Measurements from ENCODE around the gene ZBTB2.
"Not testable (repeated sequence)": the region's sequence is repeated elsewhere in the genome, so short reads cannot be mapped to it uniquely, and the experiment has no call there.

Gene ZBTB2

GRCh38 chr6:151372164-151372563, 19.2 kb downstream of the ZBTB2 start:
- DNase-seq (ENCODE audit: low read depth in 2 of 2), result peak in 1 of 2 donors; percentile 18

- DNase-seq (ENCODE audit: low read depth in 2 of 2), result no peak
Observed at GRCh38 chr6:151370509-151371078, 20.8 kb downstream of the ZBTB2 start.

- DNase-seq (ENCODE audit: low read depth in 2 of 2), result no peak
Observed at GRCh38 chr6:151365233-151365632, 26.1 kb downstream of the ZBTB2 start.

DNA sequence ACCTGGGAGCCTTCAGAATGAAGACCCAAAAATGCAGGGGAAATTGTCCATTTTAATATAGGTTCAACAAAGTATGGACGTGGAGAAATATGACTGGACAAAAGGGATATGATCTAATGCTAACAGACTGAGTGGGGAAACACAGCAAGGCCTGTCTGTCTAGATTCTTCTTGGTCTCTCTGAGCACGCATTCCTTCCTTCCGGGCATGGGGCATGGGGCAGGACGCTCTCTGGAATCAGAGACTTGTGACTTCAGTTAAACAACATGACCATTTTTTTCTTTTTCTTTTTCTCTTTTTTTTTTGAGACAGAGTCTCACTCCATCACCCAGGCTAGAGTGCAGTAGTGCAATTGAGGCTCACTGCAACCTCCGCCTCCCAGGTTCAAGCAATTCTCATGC, 31.9 kb downstream of the ZBTB2 start:
- no peak for DNase-seq (ENCODE audit: low read depth in 2 of 2)

GRCh38 chr6:151358475-151358874, 32.9 kb downstream of the ZBTB2 start:
- no peak for DNase-seq (ENCODE audit: low read depth in 2 of 2)

DNA sequence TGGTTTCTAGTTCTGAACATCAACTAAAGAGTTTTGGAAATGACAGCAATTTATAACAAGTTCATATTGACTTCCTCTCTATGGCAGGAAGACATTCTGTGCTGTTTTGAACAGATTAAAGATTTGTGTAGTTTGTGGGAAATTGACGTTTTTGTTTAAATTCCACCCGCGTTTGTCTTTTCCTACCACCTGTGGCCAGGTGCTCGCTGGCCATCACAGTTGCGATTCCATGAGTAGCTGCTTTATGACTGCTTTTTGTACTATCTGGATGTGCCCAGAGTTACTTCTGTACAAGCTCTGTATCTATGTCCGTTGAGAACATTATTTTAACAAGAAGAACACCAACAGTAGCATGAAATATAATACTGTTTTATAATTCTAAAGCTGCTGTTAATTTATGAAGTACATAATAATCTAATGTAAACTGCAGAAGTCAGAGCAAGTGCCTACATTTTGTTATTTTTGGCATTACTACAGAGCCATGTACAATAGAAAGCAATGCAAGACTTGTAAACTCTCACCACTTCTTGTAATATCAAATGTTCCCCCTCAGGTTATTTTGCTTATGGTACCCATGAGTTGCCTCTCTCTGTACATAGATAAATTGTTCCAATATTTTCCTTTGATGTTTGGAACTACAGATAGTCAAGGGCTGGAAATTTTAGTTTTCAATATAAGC, 33.5 kb downstream of the ZBTB2 start:
- no peak for DNase-seq (ENCODE audit: low read depth in 2 of 2)

DNA sequence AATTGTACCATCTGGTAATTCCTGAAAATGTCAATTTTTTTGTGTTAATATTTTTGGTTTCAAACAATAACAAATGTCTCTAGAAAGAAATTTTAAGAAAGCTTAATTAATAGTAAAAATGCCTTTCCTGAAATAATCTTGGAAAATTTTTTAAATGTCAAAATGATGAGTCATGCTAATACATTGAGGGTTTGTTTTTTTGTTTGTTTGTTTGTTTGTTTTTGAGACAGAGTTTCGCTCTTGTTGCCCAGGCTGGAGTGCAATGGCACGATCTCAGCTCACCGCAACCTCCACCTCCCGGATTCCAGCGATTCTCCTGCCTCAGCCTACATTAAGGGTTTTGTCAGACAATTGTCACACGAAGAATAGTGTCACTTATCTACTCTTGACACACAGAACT, 34.4 kb downstream of the ZBTB2 start:
- DNase-seq (ENCODE audit: low read depth in 2 of 2), result not testable (repeated sequence)

- DNase-seq (ENCODE audit: low read depth in 2 of 2), result no peak
Observed at GRCh38 chr6:151353795-151354194, 37.6 kb downstream of the ZBTB2 start.

- DNase-seq (ENCODE audit: low read depth in 2 of 2), result no peak
Observed at GRCh38 chr6:151352410-151353396, 38.7 kb downstream of the ZBTB2 start.

GRCh38 chr6:151351731-151352130, 39.6 kb downstream of the ZBTB2 start:
- DNase-seq (ENCODE audit: low read depth in 2 of 2), result no peak

DNA sequence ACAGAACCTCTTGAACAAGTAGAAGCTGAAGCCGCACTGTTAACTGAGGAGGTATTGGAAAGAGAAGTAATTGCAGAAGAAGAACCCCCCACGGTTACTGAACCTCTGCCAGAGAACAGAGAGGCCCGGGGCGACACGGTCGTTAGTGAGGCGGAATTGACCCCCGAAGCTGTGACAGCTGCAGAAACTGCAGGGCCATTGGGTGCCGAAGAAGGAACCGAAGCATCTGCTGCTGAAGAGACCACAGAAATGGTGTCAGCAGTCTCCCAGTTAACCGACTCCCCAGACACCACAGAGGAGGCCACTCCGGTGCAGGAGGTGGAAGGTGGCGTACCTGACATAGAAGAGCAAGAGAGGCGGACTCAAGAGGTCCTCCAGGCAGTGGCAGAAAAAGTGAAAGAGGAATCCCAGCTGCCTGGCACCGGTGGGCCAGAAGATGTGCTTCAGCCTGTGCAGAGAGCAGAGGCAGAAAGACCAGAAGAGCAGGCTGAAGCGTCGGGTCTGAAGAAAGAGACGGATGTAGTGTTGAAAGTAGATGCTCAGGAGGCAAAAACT, 40.1 kb downstream of the ZBTB2 start:
- DNase-seq (ENCODE audit: low read depth in 2 of 2), result no peak

- DNase-seq (ENCODE audit: low read depth in 2 of 2), result no peak
Observed at GRCh38 chr6:151350442-151351145, 40.8 kb downstream of the ZBTB2 start.

- no peak for DNase-seq (ENCODE audit: low read depth in 2 of 2)
Observed at GRCh38 chr6:151349651-151350270, 41.6 kb downstream of the ZBTB2 start.

DNA sequence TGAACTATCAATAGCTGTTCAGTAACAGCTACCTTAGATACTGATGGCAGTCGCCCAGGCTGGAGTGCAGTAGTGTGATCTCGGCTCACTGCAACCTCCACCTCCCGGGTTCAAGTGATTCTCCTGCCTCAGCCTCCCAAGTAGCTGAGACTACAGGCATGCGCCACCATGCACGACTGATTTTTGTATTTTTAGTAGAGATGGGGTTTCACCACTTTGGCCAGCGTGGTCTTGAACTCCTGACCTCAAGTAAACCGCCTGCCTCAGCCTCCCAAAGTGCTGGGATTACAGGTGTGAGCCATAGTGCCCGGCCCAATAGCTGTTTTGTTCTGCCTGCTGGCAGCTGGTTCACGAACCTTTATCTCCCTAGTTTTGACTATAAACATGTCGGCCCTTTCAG, 48.6 kb downstream of the ZBTB2 start:
- not testable (repeated sequence) for DNase-seq (ENCODE audit: low read depth in 2 of 2)

GRCh38 chr6:151341476-151342195, 49.7 kb downstream of the ZBTB2 start:
- no peak for DNase-seq (ENCODE audit: low read depth in 2 of 2)

- no peak for DNase-seq (ENCODE audit: low read depth in 2 of 2)
Observed at GRCh38 chr6:151340219-151340978, 51.0 kb downstream of the ZBTB2 start.

DNA sequence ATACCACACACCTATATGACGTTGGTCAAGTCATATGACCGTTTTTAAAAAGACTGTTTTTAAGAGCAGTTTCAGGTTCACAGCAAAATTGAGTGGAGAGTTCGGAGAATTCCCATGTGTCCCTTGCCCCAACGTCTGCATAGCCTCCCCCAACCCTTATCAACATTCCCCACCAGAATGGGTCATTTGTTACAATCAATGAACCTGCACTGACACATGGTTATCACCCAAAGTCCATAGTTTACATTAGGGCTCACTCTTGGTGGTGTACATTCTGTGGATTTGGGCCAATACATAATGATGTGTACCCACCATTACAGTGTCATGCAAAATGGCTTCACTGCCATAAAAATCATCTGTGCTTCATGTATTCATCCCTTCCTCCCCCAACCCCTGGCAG, 52.0 kb downstream of the ZBTB2 start:
- no peak for DNase-seq (ENCODE audit: low read depth in 2 of 2)

- no peak for DNase-seq (ENCODE audit: low read depth in 2 of 2)
Observed at GRCh38 chr6:151338651-151339200, 52.6 kb downstream of the ZBTB2 start.

GRCh38 chr6:151335930-151336329, 55.4 kb downstream of the ZBTB2 start:
- DNase-seq (ENCODE audit: low read depth in 2 of 2), result no peak

All from stimulated activated CD8-positive, alpha-beta memory T cell treated with anti-CD3 and anti-CD28 coated beads, Interleukin-2, amount 100 ng/mL, for 48 hours (primary cell).